AG09309 (cell line): Measurements from ENCODE around the gene CRACR2B.
A peak's percentile ranks its signal among the peaks of the same experiment; 100 is the strongest.

Experiments
- DNase-seq: peaks from one replicate; pipeline ENCODE4 v3.0.0-alpha.2; 2010; ENCODE audit warnings: low read depth
- H3K4me3 ChIP-seq: 2 replicates; pipeline ENCODE4 v1.5.1; 2011; ENCODE audit warnings: mild to moderate bottlenecking, low read depth, low read length, moderate library complexity; ENCODE audit not compliant: control insufficient read depth
- TF ChIP-seq, protein P1 (sequence below): IDR thresholded peaks from 2 replicates; pipeline ENCODE4 v1.5.1; 2011; ENCODE audit warnings: mild to moderate bottlenecking, low read depth, low read length, inconsistent platforms; ENCODE audit not compliant: insufficient read depth, control insufficient read depth; ENCODE audit errors: missing control alignments

Gene CRACR2B

DNA sequence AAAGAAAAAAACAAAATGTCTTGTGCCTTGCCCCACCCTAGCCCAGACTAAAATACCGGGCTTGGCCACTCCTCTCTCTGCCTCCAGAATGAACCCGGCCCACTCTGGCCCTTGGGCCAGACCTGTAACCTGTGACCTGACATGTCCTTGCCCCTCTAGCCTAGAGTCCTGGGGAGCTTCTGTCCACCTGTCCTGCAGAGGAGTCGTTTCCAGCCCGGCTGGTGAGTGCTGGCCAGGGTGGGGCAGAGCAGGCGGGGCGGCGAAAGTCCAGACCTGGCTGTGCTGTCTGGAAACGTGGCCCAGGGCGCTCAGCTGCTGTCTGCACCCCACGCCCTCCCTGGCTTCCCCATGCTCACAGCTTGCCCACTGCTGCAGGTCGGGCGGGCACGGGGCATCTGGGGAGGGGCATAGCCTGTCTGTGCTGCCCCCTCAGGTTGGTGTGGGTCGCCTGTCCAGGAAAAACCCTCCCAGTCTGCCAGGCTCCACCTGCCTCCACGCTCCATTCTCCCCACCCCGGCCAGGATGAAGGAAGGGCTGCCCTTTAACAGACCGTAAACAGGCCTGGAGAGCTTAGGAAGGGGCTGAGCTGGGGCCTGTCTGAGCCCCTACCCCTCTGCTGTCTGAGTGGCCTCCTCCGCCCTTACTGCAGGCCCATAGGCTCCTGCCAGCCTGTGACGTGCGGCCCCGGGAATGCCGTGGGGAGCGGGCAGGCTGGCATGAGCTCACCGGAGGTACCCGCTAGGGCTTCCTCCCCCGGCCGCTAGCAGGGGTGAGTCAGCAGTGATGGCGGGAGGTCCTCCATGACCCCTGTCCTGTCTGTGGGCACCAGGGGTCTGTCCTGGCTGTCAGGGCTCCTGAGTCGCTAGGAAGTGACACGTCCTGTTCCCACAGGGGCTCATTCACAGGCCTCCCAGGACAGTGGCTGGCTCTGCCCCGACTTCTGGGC is 6.9 kb downstream of the CRACR2B start:
- TF ChIP-seq, protein P1, sequence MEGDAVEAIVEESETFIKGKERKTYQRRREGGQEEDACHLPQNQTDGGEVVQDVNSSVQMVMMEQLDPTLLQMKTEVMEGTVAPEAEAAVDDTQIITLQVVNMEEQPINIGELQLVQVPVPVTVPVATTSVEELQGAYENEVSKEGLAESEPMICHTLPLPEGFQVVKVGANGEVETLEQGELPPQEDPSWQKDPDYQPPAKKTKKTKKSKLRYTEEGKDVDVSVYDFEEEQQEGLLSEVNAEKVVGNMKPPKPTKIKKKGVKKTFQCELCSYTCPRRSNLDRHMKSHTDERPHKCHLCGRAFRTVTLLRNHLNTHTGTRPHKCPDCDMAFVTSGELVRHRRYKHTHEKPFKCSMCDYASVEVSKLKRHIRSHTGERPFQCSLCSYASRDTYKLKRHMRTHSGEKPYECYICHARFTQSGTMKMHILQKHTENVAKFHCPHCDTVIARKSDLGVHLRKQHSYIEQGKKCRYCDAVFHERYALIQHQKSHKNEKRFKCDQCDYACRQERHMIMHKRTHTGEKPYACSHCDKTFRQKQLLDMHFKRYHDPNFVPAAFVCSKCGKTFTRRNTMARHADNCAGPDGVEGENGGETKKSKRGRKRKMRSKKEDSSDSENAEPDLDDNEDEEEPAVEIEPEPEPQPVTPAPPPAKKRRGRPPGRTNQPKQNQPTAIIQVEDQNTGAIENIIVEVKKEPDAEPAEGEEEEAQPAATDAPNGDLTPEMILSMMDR: no peak
- H3K4me3 ChIP-seq: peak overlapping the region; percentile 63
- DNase-seq: no peak

DNA sequence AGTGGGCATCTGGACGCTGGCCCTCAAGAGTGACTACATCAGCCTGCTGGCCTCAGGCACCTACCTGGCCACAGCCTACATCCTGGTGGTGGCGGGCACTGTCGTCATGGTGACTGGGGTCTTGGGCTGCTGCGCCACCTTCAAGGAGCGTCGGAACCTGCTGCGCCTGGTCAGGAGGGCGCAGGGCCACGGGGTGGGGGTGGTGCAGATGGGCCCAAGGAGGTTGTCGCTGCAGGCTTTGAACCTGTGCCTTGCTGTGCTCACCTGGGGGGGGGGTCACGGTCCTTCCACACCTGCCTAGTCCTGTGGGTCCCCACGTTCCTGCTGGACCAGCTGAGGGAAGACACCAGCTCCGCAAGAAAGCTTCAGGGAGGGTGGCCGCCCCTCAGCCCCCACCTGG is 8.6 kb downstream of the CRACR2B start:
- DNase-seq: no peak
- TF ChIP-seq, protein P1: no peak
- no peak overlapping the region for H3K4me3 ChIP-seq

GRCh38 chr11:836700-837099 is 9.0 kb downstream of the CRACR2B start:
- no peak overlapping the region for H3K4me3 ChIP-seq
- TF ChIP-seq, protein P1: no peak
- DNase-seq: no peak

DNA sequence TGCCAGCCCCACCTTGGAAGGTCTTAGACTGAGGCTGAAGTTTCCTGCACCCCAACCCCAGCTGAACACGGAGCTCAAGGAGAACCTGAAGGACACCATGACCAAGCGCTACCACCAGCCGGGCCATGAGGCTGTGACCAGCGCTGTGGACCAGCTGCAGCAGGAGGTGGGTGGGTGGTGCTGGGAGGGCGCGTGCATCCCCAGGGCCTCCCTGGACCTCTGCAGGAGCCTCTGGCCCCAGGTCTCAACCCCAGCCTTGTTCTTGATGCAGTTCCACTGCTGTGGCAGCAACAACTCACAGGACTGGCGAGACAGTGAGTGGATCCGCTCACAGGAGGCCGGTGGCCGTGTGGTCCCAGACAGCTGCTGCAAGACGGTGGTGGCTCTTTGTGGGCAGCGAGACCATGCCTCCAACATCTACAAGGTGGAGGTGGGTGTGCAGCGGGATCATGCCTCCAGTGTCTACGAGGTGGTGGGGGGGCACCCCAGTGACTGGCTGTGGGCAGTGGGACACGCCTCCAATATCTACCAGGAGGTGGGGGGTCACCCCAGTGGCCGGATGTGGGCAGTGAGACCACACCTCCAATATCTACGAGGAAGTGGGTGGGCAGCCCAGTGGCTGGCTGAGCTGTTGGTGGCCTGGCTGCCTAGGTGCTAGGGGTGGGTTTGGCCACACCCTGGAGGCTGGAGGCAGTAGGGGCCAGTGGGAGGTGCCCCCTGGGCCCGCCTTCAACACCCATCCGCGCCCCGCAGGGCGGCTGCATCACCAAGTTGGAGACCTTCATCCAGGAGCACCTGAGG is 9.7 kb downstream of the CRACR2B start:
- TF ChIP-seq, protein P1: no peak

DNA sequence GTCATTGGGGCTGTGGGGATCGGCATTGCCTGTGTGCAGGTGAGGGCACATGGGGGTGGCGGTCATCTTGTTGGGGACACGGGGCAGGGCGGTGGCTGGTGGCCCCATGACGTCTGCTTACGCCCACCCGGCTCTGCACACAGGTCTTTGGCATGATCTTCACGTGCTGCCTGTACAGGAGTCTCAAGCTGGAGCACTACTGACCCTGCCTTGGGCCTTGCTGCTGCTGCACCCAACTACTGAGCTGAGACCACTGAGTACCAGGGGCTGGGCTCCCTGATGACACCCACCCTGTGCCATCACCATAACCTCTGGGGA is 10.2 kb downstream of the CRACR2B start:
- DNase-seq: no peak
- H3K4me3 ChIP-seq: no peak overlapping the region
- TF ChIP-seq, protein P1: no peak

More for the DNA sequence above, 9.7 kb downstream of the CRACR2B start:
- DNase-seq: no peak
- no peak overlapping the region for H3K4me3 ChIP-seq

DNA sequence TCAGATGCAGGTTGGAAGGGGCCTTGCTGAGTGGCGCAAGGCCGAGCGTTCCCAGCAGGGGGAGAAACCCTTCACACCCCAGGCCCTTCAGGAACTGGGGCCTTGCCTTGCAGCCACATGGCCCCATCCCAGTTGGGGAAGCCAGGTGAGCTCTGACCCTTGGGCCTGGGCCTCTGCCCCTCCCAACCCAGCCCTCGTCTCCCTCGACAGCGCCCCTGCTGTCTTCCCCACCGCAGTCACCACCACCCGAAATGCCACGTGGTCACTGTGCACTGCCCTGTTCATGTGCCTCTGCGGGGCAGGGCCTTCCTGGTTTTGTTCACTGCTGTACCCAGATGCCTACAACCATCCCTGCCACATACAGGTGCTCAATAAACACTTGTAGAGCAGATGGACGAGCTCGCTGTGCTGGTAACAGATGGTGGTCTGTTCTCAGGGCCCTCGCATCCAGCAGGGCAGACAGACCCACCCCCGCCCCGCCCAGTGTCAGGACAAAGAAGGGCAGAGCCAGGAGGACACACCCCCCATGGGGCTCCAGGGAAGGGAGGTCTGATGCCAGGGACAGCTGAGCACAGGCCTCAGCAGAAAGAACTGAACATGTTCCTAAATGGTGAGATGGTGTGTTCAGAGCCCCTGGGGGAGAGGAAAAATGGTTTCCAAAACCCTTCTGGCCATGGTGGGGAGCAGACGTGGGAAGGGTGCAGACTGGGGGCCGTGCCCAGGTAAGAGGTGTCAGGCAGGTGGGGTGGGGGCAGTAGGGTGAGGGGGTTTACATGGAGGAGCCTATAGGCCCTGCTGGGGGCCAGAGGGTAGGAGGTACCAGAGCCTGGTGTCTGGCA is 10.9 kb downstream of the CRACR2B start:
- no peak for DNase-seq
- TF ChIP-seq, protein P1: peak; percentile 33
- no peak overlapping the region for H3K4me3 ChIP-seq
